Testis (tissue), 5 donors: ENCODE measurements around the gene SHOC1. TPM values are rescaled to one million over a fixed set of nuclear protein-coding genes. Genes with fewer than 3 reads are reported as not detected.

Experiments
- DNase-seq: peaks from one replicate; pipeline ENCODE4 v3.0.0-alpha.2; 2019
- H3K27ac ChIP-seq, 2 donors: fragments of 200-600 bp; sonication (generic); one replicate each; pipeline ENCODE4 v1.5.1; 2019
- H3K27me3 ChIP-seq: fragments of 200-600 bp; sonication (generic); one replicate; pipeline ENCODE4 v1.5.1; 2019
- H3K36me3 ChIP-seq: fragments of 200-600 bp; sonication (generic); one replicate; pipeline ENCODE4 v1.5.1; 2017; ENCODE audit warnings: low read depth; ENCODE audit errors: missing control alignments
- H3K4me1 ChIP-seq: fragments of 200-600 bp; sonication (generic); one replicate; pipeline ENCODE4 v1.5.1; 2019
- H3K4me3 ChIP-seq, 2 donors: fragments of 200-600 bp; sonication (generic); one replicate each; pipeline ENCODE4 v1.5.1; 2017 to 2019
- H3K9me3 ChIP-seq: fragments of 200-600 bp; sonication (generic); one replicate; pipeline ENCODE4 v1.5.1; 2017
- CTCF ChIP-seq, 3 experiments: fragments of 450-650 bp in 2 of 3; fragments of 200-600 bp in 1 of 3; sonication (generic) in 1 of 3; IDR thresholded peaks; one replicate each; pipeline ENCODE4 v1.5.1; 2016 to 2019; ENCODE audit warnings: antibody characterized with exemption in 3 of 3, mild to moderate bottlenecking in 2 of 3, moderate library complexity in 1 of 3
- POLR2A ChIP-seq: fragments of 450-650 bp; IDR thresholded peaks from one replicate; pipeline ENCODE4 v1.6.1; 2017; ENCODE audit warnings: antibody characterized with exemption, mild to moderate bottlenecking, moderate library complexity
- WGBS, 2 donors: methylation state at CpG; one replicate each; pipeline ENCODE4 v1.1.5; 2018; 5-methylcytosine and 5-hydroxymethylcytosine counted together
- intact Hi-C: fragments of 100-400 bp; cut with DNase I; formaldehyde crosslinking; loops from one replicate; pipeline ENCODE4 v1.15.1; 2023; ENCODE audit warnings: low total_unique reads
- long read RNA-seq, 2 donors: transcript quantifications; one replicate each; lab custom pipeline, GENCODE V29; 2026
- polyA plus RNA-seq: library from polyadenylated mRNA; stranded (reverse); fragments of 350-450 nt; fragmentation: Illumina TruSeq; extraction: RNeasy Lipid Tissue Mini Kit (QIAGEN cat#74804); gene quantifications from one replicate; pipeline ENCODE4 v1.2.3, GENCODE V29; 2014; ENCODE audit warnings: low read depth, low replicate concordance; ENCODE audit not compliant: insufficient read depth
- total RNA-seq, 2 donors: library from RNA; depleted of rRNA; stranded (reverse); fragments of >200 nt; gene quantifications; one replicate each; pipeline ENCODE4 v1.2.3, GENCODE V29; 2016

Gene SHOC1
- 10 to 100 TPM; 25.9 to 36.8 TPM for total RNA-seq
- polyA plus RNA-seq = 14.9 TPM
- long read RNA-seq, donor 1 = 0 reads
- long read RNA-seq, donor 2 = 0 reads

- DNase-seq = peak; percentile 88
- H3K27me3 ChIP-seq = no peaks in the 10 kb centered on the region
- TF ChIP-seq POLR2A = no peak
- TF ChIP-seq CTCF (IDR thresholded peaks at IDR 0.05) = no peak
- no peaks in the 10 kb centered on the region for H3K4me1 ChIP-seq
- intact Hi-C loops = no loop called here
- 73 to 80% methylated on average over 29 of the region's 29 CpGs for WGBS, 2 donors
- no peaks in the 10 kb centered on the region for H3K36me3 ChIP-seq
- peak within 1 kb of the TSS; percentile 35 to 58 for H3K4me3 ChIP-seq
- peak within 1 kb of the TSS in 1 of 2 donors; percentile 28 for H3K27ac ChIP-seq
- H3K9me3 ChIP-seq = no peaks in the 10 kb centered on the region
Observed at GRCh38 chr9:111794835-111795556, at the start of gene SHOC1. Gene SHOC1 (minus strand): TSS chr9:111794937. CDS start chr9:111791418, 3,519 bp downstream.

GRCh38 chr9:111843971-111844370, 49.2 kb upstream of the SHOC1 start:
- Histone ChIP-seq H3K36me3 (no peaks in the 10 kb centered on the region), H3K9me3 (no peaks in the 10 kb centered on the region), H3K27me3 (no peaks in the 10 kb centered on the region), H3K4me3 (no peak overlapping the region), H3K27ac (no peak overlapping the region), H3K4me1 (no peaks in the 10 kb centered on the region)
- 89 to 95% methylated on average over 3 of the region's 3 CpGs for WGBS, 2 donors
- TF ChIP-seq CTCF (IDR thresholded peaks at IDR 0.05) (no peak), POLR2A (no peak)
- no peak for DNase-seq
- intact Hi-C loops = no loop called here

- DNase-seq = no peak
- Histone ChIP-seq H3K27me3 (no peaks in the 10 kb centered on the region), H3K36me3 (no peaks in the 10 kb centered on the region), H3K27ac (no peak overlapping the region), H3K4me1 (no peaks in the 10 kb centered on the region), H3K9me3 (no peaks in the 10 kb centered on the region), H3K4me3 (no peak overlapping the region)
- 61 to 68% methylated on average over 1 of the region's 1 CpG for WGBS, 2 donors
- TF ChIP-seq CTCF (IDR thresholded peaks at IDR 0.05) (no peak), POLR2A (no peak)
- intact Hi-C loops = no loop called here
Observed at GRCh38 chr9:111842313-111842712, 47.6 kb upstream of the SHOC1 start.

GRCh38 chr9:111840442-111840841, 45.7 kb upstream of the SHOC1 start:
- Histone ChIP-seq H3K4me3 (no peak overlapping the region), H3K27me3 (no peaks in the 10 kb centered on the region), H3K4me1 (no peaks in the 10 kb centered on the region), H3K9me3 (no peaks in the 10 kb centered on the region), H3K36me3 (no peaks in the 10 kb centered on the region), H3K27ac (no peak overlapping the region)
- WGBS, 2 donors = 56 to 74% methylated on average over 1 of the region's 1 CpG
- intact Hi-C loops = no loop called here
- TF ChIP-seq CTCF (IDR thresholded peaks at IDR 0.05) = no peak
- no peak for TF ChIP-seq POLR2A
- no peak for DNase-seq

GRCh38 chr9:111839987-111840386, 45.2 kb upstream of the SHOC1 start:
- no peak for TF ChIP-seq CTCF (IDR thresholded peaks at IDR 0.05)
- no peak for TF ChIP-seq POLR2A
- no peak for DNase-seq
- Histone ChIP-seq H3K4me3 (no peak overlapping the region), H3K9me3 (no peaks in the 10 kb centered on the region), H3K27ac (no peak overlapping the region), H3K4me1 (no peaks in the 10 kb centered on the region), H3K36me3 (no peaks in the 10 kb centered on the region), H3K27me3 (no peaks in the 10 kb centered on the region)
- WGBS, 2 donors = 73 to 83% methylated on average over 2 of the region's 2 CpGs
- intact Hi-C loops = no loop called here
